ENCODE results near the gene EID3.
A peak's percentile ranks its signal among the peaks of the same experiment; 100 is the strongest.

Gene EID3

DNA sequence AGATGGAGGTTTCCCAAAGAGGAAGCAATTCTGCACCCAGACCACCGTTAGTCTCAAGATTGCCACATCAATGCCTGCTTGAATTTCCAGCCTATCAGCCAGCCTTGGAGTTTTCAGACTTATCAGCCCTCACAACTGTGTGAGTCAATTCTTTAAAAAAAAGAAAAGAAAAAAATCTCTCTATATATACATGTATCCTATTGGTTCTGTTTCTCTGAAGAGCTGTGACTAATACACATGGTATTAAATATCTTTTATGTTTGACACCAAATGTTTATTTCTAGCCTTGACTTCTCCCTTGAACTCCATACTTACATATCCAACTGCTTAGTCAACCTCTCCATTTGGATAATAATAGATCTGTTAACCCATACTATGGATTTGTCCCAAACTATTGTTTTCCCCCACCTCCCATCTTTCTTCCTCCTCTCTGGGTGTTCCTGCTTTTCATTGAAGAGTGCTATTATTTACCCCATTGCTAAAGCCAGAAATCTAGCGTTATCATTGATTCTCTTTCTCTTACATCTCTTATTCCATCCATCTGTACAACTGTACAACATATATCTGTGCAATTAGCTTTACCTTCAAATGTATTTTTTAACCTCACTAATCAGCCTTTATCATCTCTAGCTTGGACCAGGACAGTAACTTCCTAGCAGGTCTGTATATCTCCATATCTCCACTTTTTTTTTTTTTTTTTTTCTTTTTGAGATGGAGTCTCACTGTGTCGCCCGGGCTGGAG lies 22.7 kb upstream of the EID3 start:
- no peak overlapping the region for H3K4me2 ChIP-seq (ENCODE audit: low read depth, low read length, poor library complexity, severe bottlenecking)
- H3K27me3 ChIP-seq (ENCODE audit: insufficient read depth, low read length, poor library complexity, severe bottlenecking): no peaks in the 10 kb centered on the region
- no peaks in the 10 kb centered on the region for H4K20me1 ChIP-seq (ENCODE audit: insufficient read depth, low read length, poor library complexity, severe bottlenecking)
- no peaks in the 10 kb centered on the region for H3K79me2 ChIP-seq (ENCODE audit: insufficient read depth, low read length)
- no peaks in the 10 kb centered on the region for H3K36me3 ChIP-seq (ENCODE audit: insufficient read depth, low read length)
- peaks cover 3% of the 10 kb centered on the region for H3K4me1 ChIP-seq (ENCODE audit: insufficient read depth, low read length, poor library complexity, severe bottlenecking)
- H3F3A ChIP-seq (ENCODE audit: low read depth): no peaks in the 10 kb centered on the region
- no peak overlapping the region for H3K9ac ChIP-seq (ENCODE audit: low read depth, low read length, poor library complexity, severe bottlenecking)
- no peaks in the 10 kb centered on the region for H3K9me2 ChIP-seq (replicated peaks; ENCODE audit: low read depth, low read length)
- H3K4me3 ChIP-seq (ENCODE audit: low read length, poor library complexity, severe bottlenecking): no peak overlapping the region
- no peak for TF ChIP-seq CTCF (conservative IDR thresholded peaks at IDR 0.05; ENCODE audit: low read length)
- 0 out of 2 replicates have a peak overlapping the region, but pooled peaks have one; percentile 4 for H2AFZ ChIP-seq (ENCODE audit: low read length)
- H3K9me3 ChIP-seq (ENCODE audit: insufficient read depth, low read depth, low read length): no peaks in the 10 kb centered on the region

- no peaks in the 10 kb centered on the region for H3K36me3 ChIP-seq (ENCODE audit: insufficient read depth, low read length)
- TF ChIP-seq CTCF (conservative IDR thresholded peaks at IDR 0.05; ENCODE audit: low read length): no peak
- TF ChIP-seq EZH2phosphoT487 (IDR thresholded peaks at IDR 0.05; ENCODE audit: borderline replicate concordance): no peak
- H3K4me1 ChIP-seq (ENCODE audit: insufficient read depth, low read length, poor library complexity, severe bottlenecking): peaks cover 10% of the 10 kb centered on the region
- no peak overlapping the region for H3K9ac ChIP-seq (ENCODE audit: low read depth, low read length, poor library complexity, severe bottlenecking)
- H3K27me3 ChIP-seq (ENCODE audit: insufficient read depth, low read length, poor library complexity, severe bottlenecking): no peaks in the 10 kb centered on the region
- H3K79me2 ChIP-seq (ENCODE audit: insufficient read depth, low read length): no peaks in the 10 kb centered on the region
- H3K4me3 ChIP-seq (ENCODE audit: low read length, poor library complexity, severe bottlenecking): no peak overlapping the region
- no peaks in the 10 kb centered on the region for H4K20me1 ChIP-seq (ENCODE audit: insufficient read depth, low read length, poor library complexity, severe bottlenecking)
- H3K4me2 ChIP-seq (ENCODE audit: low read depth, low read length, poor library complexity, severe bottlenecking): no peak overlapping the region
- no peaks in the 10 kb centered on the region for H3K9me3 ChIP-seq (ENCODE audit: insufficient read depth, low read depth, low read length)
- no peak overlapping the region for H2AFZ ChIP-seq (ENCODE audit: low read length)
- H3K9me2 ChIP-seq (replicated peaks; ENCODE audit: low read depth, low read length): no peaks in the 10 kb centered on the region
- no peaks in the 10 kb centered on the region for H3F3A ChIP-seq (ENCODE audit: low read depth)
Observed at GRCh38 chr12:104281636-104282035, 21.9 kb upstream of the EID3 start.

- TF ChIP-seq CTCF (conservative IDR thresholded peaks at IDR 0.05; ENCODE audit: low read length) (no peak), EZH2phosphoT487 (IDR thresholded peaks at IDR 0.05; ENCODE audit: borderline replicate concordance) (no peak)
- Histone ChIP-seq H2AFZ (ENCODE audit: low read length) (peak overlapping the region; percentile 63), H4K20me1 (ENCODE audit: insufficient read depth, low read length, poor library complexity, severe bottlenecking) (no peaks in the 10 kb centered on the region), H3K36me3 (ENCODE audit: insufficient read depth, low read length) (no peaks in the 10 kb centered on the region), H3K27me3 (ENCODE audit: insufficient read depth, low read length, poor library complexity, severe bottlenecking) (no peaks in the 10 kb centered on the region), H3K4me1 (ENCODE audit: insufficient read depth, low read length, poor library complexity, severe bottlenecking) (peaks cover 10% of the 10 kb centered on the region), H3K9me3 (ENCODE audit: insufficient read depth, low read depth, low read length) (no peaks in the 10 kb centered on the region), H3F3A (ENCODE audit: low read depth) (0 out of 2 replicates have a peak, but pooled peaks cover 3% of the 10 kb centered on the region), H3K4me2 (ENCODE audit: low read depth, low read length, poor library complexity, severe bottlenecking) (no peak overlapping the region), H3K4me3 (ENCODE audit: low read length, poor library complexity, severe bottlenecking) (no peak overlapping the region), H3K9me2 (replicated peaks; ENCODE audit: low read depth, low read length) (no peaks in the 10 kb centered on the region), H3K9ac (ENCODE audit: low read depth, low read length, poor library complexity, severe bottlenecking) (no peak overlapping the region), H3K79me2 (ENCODE audit: insufficient read depth, low read length) (no peaks in the 10 kb centered on the region)
Observed at GRCh38 chr12:104282109-104282508, 21.4 kb upstream of the EID3 start.

Measured in Loucy (cell line).